ENCODE measurements around the gene RB1. TPM values are rescaled to one million over a fixed set of nuclear protein-coding genes. Genes with fewer than 3 reads are reported as not detected.

Gene RB1
- total and polyA plus RNA-seq, 2 donors (not counting 3 experiments of a cell fraction or from before 2014, with no cell fraction given) = 8.0 to 41.2 TPM

DNA sequence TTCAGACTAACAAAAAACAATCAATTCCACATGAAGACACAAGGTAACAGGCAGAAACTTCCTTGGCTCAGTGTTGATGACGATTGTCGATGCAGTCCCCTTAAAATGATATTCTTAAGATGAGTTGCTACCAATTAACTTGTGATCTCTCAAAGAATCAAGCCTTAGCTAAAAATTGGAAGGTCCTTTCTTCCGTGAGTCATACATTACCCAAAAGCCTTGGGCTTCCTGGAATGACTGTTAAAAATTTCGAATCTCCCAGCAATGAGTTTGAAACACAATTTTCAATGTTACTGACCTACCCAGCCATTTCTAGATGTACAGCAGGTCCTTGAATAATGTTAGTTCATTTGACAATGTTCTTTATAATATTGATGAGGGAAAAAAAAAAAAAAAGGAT, 28.0 kb upstream of the RB1 start:
- BruUV-seq (replicated peaks) = no TSS peak
- no peaks in the 10 kb centered on the region for H3K9me3 ChIP-seq (replicated peaks; ENCODE audit: control insufficient read depth, insufficient read depth, low read length)
- POLR2A ChIA-PET = no interaction called here
- TF ChIP-seq GATA2 (IDR thresholded peaks at IDR 0.05; ENCODE audit: insufficient read depth, insufficient read length, low read depth, low read length) = no peak
- no peak overlapping the region for H3K4me2 ChIP-seq (ENCODE audit: insufficient read depth, low read length)
- FAIRE-seq = no peak
- no peaks in the 10 kb centered on the region for H4K20me1 ChIP-seq (replicated peaks; ENCODE audit: control insufficient read depth, extremely low read depth, insufficient read depth, low read length)
- CTCF ChIA-PET = no interaction called here
- no peaks in the 10 kb centered on the region for H3K79me2 ChIP-seq (ENCODE audit: control insufficient read depth, insufficient read depth, low read length)
- no peak overlapping the region for H3K9ac ChIP-seq (replicated peaks; ENCODE audit: extremely low read depth, insufficient read depth, low read length)
- H3K4me1 ChIP-seq (ENCODE audit: control insufficient read depth, extremely low read depth, insufficient read depth, low read length) = peaks cover 2% of the 10 kb centered on the region
- no peaks in the 10 kb centered on the region for H3K9me1 ChIP-seq (replicated peaks; ENCODE audit: control insufficient read depth, extremely low read depth, insufficient read depth, low read length)
- intact Hi-C loops (cut with micrococcal nuclease) = no loop called here
- H3K27me3 ChIP-seq (ENCODE audit: control insufficient read depth in 2 of 2, insufficient read depth in 2 of 2, low read length in 2 of 2) = no peaks in the 10 kb centered on the region
- H3K36me3 ChIP-seq (ENCODE audit: control insufficient read depth in 2 of 2, extremely low read depth in 1 of 2, insufficient read depth in 2 of 2, low read length in 2 of 2) = no peaks in the 10 kb centered on the region
- H3K27ac ChIP-seq (ENCODE audit: insufficient read depth, low read depth, low read length) = no peak overlapping the region
- no peak for DNase-seq (ENCODE audit: low read depth, low spot score)
- no peak overlapping the region for H3K4me3 ChIP-seq (replicated peaks in 1 of 3; ENCODE audit: insufficient read depth in 1 of 3, low read depth in 1 of 3, low read length in 3 of 3)
- H2AFZ ChIP-seq (ENCODE audit: low read depth, low read length) = no peak overlapping the region
- dilution Hi-C loops (cut with MboI; ENCODE audit: extremely low pct_ligation_motif_present, low sequenced_read_pairs) = no loop called here

DNA sequence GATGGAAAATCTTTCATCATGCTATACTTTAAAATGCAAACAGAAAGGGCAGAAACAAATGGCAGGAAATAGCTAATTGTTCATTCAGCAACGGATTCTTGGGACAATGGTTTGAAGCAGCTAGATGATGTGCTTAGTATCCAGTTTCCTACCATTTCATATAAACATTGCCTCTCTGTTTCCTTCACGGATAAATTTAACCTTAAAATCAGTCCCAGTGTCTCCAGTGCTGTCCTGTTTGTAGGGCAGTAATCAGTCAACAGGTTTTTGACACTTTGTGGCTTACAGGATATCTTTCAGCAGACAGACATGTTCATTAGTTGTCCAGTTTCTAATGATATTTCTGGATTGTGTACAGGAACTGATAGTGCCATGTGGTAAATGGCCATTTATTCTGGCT, 24.7 kb upstream of the RB1 start:
- intact Hi-C loops (cut with micrococcal nuclease) (no loop called here), dilution Hi-C loops (cut with MboI; ENCODE audit: extremely low pct_ligation_motif_present, low sequenced_read_pairs) (no loop called here)

More for the DNA sequence above, 24.7 kb upstream of the RB1 start:
- H3K4me3 ChIP-seq (replicated peaks in 1 of 3; ENCODE audit: insufficient read depth in 1 of 3, low read depth in 1 of 3, low read length in 3 of 3) = no peak overlapping the region
- peaks cover 2% of the 10 kb centered on the region for H3K4me1 ChIP-seq (ENCODE audit: control insufficient read depth, extremely low read depth, insufficient read depth, low read length)
- H3K27me3 ChIP-seq (ENCODE audit: control insufficient read depth in 2 of 2, insufficient read depth in 2 of 2, low read length in 2 of 2) = no peaks in the 10 kb centered on the region
- no peak overlapping the region for H3K4me2 ChIP-seq (ENCODE audit: insufficient read depth, low read length)
- TF ChIP-seq, protein P1, sequence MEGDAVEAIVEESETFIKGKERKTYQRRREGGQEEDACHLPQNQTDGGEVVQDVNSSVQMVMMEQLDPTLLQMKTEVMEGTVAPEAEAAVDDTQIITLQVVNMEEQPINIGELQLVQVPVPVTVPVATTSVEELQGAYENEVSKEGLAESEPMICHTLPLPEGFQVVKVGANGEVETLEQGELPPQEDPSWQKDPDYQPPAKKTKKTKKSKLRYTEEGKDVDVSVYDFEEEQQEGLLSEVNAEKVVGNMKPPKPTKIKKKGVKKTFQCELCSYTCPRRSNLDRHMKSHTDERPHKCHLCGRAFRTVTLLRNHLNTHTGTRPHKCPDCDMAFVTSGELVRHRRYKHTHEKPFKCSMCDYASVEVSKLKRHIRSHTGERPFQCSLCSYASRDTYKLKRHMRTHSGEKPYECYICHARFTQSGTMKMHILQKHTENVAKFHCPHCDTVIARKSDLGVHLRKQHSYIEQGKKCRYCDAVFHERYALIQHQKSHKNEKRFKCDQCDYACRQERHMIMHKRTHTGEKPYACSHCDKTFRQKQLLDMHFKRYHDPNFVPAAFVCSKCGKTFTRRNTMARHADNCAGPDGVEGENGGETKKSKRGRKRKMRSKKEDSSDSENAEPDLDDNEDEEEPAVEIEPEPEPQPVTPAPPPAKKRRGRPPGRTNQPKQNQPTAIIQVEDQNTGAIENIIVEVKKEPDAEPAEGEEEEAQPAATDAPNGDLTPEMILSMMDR (IDR thresholded peaks at IDR 0.05; ENCODE audit: extremely low read depth in 1 of 2, insufficient read depth in 1 of 2, low read depth in 1 of 2, low read length in 2 of 2) = no peak
- no peak for TF ChIP-seq GATA2 (IDR thresholded peaks at IDR 0.05; ENCODE audit: insufficient read depth, insufficient read length, low read depth, low read length)
- TF ChIP-seq MYC (IDR thresholded peaks at IDR 0.05; ENCODE audit: low read depth, low read length) = no peak
- no peak overlapping the region for H3K9ac ChIP-seq (replicated peaks; ENCODE audit: extremely low read depth, insufficient read depth, low read length)
- peak; percentile 68 for DNase-seq (ENCODE audit: low read depth, low spot score)
- H3K27ac ChIP-seq (ENCODE audit: insufficient read depth, low read depth, low read length) = no peak overlapping the region
- H3K9me1 ChIP-seq (replicated peaks; ENCODE audit: control insufficient read depth, extremely low read depth, insufficient read depth, low read length) = no peaks in the 10 kb centered on the region
- H4K20me1 ChIP-seq (replicated peaks; ENCODE audit: control insufficient read depth, extremely low read depth, insufficient read depth, low read length) = no peaks in the 10 kb centered on the region
- H3K9me3 ChIP-seq (replicated peaks; ENCODE audit: control insufficient read depth, insufficient read depth, low read length) = no peaks in the 10 kb centered on the region
- no TSS peak for BruUV-seq (replicated peaks)
- ChIA-PET CTCF (interaction anchor here (1.2 kb wide), 1 partner anchor 11 kb away, joined by 3 read pairs; no protein-coding TSS in a partner anchor), POLR2A (no interaction called here)
- peak; percentile 66 for FAIRE-seq
- H2AFZ ChIP-seq (ENCODE audit: low read depth, low read length) = peak overlapping the region; percentile 6
- H3K36me3 ChIP-seq (ENCODE audit: control insufficient read depth in 2 of 2, extremely low read depth in 1 of 2, insufficient read depth in 2 of 2, low read length in 2 of 2) = no peaks in the 10 kb centered on the region
- no peaks in the 10 kb centered on the region for H3K79me2 ChIP-seq (ENCODE audit: control insufficient read depth, insufficient read depth, low read length)

Measured in endothelial cell of umbilical vein (primary cell).